HG02852 (cell line): Measurements from ENCODE around the gene SMYD1.

Experiments
- ATAC-seq: cut with Tn5 transposase; IDR thresholded peaks from one replicate; pipeline ENCODE4 v1.9.1; 2021; ENCODE audit warnings: mild to moderate bottlenecking, moderate library complexity; ENCODE audit not compliant: unreplicated experiment

Gene SMYD1

DNA sequence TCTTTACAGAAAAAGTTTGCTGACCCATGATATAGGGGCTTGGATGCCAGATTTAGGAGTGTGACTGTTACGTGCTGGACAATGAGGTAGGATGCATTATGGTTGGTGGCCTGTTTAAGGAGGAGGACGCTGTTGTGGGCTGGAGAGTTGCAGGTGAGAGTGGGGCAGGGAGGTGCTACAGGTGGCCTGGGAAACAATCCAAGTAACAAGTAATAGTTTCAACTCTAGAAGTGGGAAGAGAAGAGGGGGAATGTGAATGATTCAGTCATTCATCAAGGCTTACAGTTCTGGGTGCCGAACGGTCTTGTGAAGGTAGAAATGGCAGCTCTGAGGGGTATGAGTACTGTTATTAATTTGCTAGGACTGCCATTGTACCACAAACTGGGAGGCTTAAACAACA, 54.1 kb downstream of the SMYD1 start:
- no peak for ATAC-seq

DNA sequence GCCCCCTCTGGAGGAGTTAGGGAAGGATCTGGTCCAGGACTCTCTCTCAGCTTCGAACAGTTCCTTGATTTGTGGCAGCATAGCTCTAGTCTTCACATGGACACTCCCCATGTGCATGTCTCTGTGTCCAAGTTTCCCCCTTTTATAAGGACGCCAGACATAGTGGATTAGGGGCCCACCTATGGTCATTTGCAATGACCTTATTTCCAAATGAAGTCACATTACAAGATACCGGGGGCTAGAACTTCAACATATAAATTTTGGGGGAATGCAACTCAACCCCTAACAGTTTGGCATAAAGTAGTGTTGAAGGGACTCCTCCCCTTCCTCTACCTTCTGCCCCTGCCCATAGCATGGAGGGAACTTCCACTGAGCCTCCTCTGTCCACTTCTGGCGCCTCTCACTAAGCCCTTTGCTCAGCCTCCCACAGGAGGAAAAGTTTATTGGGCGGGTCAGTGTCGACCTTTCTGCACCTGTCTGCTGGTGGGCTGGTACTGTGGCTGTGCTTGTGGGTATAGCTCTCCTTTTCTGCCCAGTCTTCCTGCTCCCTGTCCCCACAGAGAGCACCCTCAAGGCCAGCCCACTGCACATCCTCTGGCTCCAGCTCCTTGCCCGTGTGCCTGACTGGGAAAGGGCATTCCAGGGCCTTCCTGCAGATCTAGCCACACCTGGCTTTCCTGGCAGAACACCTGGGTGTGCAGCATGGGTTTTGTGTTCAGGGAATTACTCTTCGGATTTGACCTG, 54.7 kb downstream of the SMYD1 start:
- ATAC-seq, result no peak

DNA sequence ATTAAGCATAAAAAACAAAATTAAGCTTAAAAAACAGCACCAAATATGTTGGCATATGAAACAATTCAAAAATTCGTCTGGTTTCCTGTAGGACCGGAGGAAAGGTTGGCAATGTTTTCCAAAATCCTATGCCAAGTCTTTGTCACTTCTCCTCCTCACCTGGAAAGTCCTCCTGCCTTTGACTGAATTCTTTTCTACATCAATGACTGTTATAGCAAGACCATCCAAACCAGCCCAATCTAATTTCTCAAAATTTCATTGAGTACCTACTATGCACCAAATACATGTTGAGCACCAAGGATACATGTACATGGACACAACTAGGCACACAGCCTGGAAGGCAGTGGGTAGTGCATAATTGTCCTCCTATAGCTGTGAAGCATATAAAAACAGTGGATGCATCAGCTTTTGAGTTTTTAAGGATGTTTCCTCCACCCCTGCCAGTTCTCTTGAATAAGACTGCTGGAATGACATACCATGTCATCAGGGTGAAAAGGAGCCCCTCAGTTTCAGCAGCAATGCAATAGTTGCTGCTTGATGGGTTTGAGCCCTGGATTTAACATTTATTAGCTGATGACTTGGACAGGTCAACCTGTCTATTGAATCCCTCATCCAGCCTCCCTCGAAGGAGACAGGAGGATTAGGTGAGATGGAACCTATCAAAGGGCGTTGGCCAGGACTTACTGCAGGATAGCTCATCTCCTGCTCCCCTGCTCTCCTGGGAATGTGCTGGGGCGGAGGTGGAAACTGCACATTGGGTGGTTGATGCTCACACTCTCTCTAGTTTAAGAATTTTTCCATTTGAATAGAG, 55.7 kb downstream of the SMYD1 start:
- no peak for ATAC-seq

GRCh38 chr2:88123975-88124917, 56.6 kb downstream of the SMYD1 start:
- no peak for ATAC-seq

DNA sequence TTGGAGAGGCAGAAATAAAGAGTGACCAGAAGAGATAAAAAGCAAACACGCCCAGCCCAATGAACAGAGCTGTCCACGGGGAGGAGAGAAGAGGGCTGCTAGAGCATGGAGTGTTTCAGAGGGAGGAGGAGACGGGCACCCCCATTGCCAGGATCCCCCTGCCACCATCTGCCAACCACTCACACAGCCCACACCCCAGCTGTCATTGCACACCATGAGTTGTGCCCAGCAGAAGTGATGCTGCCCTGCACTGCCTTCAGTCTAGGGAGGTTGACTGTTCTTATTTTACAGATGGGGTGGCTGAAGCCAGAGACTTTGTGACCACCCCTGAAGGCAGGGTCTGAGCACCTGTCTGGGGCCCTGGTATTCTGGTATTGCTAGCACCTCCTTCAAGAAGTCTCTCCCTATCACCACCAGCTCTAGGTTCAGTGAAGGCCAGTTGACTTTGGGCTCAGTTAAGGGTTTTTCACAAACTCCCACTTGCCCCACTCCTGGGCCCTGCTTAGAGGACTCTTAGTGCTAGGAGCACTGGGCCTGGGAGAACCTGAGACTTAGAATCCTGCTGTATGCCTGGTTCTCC, 57.8 kb downstream of the SMYD1 start:
- ATAC-seq, result no peak

DNA sequence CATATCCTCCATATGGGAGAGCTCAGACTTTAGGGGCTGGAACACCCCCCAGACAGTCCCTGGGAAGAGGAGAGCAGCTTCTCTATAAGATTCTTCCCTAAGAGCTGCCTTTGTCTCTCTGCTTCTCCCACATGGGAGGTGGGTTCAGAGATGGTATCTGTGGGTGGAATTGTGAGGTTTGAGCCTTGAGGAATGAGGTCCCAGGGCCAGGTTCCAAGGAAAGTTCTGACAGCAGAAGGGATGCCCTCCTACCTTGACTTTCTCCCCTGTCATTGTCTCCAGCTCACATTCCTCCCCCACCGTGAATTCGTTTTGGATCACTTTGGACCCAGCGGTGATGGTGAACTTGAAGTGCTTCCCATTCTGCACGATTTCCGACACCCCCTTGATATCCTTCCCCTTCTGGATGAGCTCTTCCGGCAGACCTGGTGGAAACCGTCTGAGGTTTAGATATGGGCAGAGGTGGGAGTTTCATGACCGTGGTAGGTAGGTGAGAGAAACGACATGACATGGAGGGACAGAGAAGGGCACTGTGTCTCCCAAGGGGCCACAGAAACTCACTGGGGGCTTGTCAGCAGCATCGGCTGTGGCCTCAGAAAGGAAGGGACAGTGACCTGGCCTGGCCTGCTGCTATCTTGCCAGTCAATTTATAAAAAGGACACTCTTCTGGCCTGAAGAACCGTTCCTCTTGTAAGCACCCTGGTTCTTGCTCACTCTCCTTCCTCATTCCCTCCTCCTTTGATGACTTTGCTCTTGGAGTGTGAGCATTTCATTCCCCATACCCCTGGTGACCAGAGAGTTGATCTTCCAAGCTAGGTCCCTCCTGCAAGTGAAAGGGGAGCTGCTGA, 58.5 kb downstream of the SMYD1 start:
- ATAC-seq, result no peak

DNA sequence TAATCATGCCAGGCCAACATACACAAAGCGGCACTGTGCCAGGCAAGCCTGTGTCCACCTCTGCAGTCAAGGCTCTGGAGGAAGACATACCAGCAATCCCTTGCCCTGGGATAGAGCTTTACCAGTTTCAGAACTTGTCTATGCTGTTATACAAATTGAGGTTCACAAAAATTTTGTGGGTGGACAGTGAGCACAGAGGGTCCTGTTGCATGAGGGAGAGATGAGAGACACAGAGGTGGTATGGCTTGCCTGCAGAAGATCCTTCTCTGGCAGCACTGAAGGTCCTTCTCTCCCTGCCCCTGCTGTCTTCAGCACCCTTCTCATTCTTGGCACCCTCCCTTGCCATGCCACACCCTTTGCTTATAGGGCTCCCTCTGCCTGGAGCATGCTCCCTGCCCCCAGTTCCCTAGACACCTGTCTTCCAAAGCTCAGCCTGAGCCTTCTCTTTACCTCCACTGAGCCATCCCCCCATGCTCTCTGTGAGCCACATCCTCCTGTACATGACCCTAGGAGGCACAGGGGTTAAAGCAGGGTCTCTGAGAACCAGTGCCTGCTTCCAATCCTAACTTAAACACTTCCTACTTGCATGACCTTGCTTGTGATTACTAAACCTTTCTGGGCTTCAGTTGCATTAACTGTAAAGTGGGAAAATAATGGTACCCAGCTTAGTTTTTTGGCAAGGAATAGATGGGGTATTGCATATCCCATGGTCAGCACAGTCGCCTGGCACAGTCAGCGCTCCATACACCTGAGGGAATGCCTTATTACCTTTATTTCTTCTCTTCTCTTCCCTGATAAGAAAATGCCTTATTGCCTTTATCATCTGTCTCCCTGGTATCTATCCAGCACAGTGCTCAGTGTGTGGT, 59.4 kb downstream of the SMYD1 start:
- ATAC-seq, result no peak

DNA sequence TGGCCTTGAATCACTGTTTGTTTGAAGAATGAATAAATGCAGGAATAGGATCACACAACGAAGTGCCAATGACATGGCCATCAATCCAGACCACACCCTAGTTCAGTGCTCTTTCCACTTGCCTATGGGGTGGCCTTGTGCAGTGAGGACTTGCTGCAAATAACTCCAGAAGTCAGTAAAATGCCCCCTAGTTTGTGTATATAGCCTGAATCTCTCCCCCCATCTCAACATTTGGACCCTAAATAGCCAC, 59.9 kb downstream of the SMYD1 start:
- ATAC-seq, result no peak

GRCh38 chr2:88127888-88128653, 60.4 kb downstream of the SMYD1 start, which contains the start of gene FABP1:
Gene FABP1 (minus strand): TSS chr2:88128062. CDS start chr2:88128017, 45 bp downstream.
- no peak for ATAC-seq

GRCh38 chr2:88128654-88129312, 61.2 kb downstream of the SMYD1 start:
- no peak for ATAC-seq

DNA sequence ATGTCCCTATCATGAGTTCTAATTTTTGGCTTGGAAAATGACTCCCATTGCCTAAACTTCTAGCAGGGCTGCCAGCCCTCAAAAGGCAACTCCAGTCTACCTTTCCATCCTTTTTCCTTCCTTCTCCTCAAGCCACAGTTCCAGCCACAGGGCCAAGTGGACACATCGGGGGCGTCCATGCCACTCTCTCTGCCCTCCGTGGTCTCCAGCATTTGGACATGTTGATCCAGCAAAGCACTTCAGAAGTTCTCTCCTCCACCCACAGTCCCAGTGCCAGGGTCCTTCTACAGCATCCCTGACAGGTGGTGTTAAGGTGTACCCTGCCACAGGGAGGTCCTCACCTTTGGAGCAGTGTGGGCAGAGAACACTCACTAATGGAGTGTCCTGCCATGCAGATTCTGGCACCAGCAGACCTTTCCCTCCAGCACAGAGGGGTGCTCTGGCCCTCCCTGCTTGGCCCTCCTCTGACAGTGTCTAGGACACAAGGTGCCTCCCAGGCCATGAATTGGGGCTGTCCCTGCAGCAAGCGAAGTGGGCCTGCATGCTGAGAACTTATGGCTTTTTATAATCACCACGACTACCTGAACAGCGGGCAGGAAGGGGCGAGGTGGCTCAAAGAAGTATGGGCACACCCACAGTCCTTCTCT, 61.8 kb downstream of the SMYD1 start:
- no peak for ATAC-seq

- ATAC-seq, result no peak
Observed at GRCh38 chr2:88131201-88131998, 63.8 kb downstream of the SMYD1 start.

GRCh38 chr2:88131999-88132368, 64.4 kb downstream of the SMYD1 start:
- ATAC-seq, result no peak

GRCh38 chr2:88133875-88134274, 66.2 kb downstream of the SMYD1 start:
- ATAC-seq, result no peak

DNA sequence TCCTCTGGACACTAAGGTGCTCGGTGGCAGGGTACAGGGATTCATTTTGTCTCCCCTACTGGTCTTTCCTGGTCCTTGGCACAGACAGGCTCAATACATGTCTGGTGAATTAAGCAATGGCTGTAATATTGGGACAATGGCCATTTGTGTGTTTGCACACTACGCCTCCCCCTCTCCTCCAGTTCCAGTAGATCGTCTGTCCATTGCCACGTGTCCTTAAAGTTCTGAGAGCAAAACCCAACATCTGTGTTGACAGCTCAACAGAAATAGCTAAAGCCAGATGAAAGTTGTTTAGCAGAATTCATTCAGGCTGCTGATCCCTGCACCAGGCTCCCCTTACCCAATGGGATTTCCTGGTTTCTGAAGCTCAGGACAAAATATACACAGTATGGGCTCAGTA, 69.2 kb downstream of the SMYD1 start:
- no peak for ATAC-seq

DNA sequence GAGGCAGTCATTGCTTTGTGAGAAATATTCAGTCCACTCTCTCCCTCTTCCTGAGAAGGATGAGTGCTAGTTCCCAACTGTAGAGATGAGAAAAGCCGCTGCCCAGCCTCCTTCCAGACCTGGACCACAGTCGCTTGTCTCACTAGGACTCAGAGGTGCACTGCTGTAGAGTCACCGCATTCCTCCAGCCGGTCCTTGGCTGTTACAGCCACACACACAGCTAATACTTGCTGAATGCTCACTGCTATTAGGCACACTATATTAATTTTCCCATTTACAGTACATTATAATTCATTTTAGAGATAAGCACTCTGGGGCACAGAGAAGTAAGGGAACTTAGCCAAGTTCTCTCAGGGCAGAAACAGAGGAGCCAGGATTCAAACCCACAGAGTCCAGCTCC, 70.2 kb downstream of the SMYD1 start:
- no peak for ATAC-seq

DNA sequence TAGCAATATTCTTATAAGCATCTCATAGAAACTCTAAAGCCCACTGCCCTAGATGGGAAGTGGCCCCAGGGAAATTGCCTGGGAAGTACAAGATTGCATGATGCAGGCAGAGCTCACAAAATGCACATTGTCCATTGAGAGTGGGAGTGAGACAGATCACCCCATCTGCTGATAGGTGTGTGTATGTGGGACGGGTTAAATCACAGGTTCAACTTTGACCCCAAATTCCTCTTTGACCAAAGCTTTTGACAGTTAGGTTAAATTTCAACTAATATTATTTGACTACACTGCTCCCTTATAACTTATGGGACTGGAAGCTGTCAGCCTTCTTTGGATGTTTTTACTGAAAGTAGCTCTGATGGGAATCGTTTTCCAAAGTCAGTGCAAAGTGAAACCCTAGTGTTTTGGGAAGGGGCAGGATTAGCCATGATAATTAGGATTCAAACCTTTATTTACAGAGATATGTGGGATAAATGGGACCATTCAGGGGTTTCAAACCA, 71.6 kb downstream of the SMYD1 start:
- ATAC-seq, result no peak
